Measurements from ENCODE around the gene MICAL1. TPM values are rescaled to one million over a fixed set of nuclear protein-coding genes. Genes with fewer than 3 reads are reported as not detected.

MICAL1 gene
- total and polyA plus RNA-seq, 2 of the 8 experiments (the other 6 are each of a cell fraction or from before 2014, with no cell fraction given), result 42.5 to 55.4 TPM

- no peak overlapping the region for H2BK20ac ChIP-seq (ENCODE audit: low read length)
- H2BK15ac ChIP-seq (ENCODE audit: low read length), result no peak overlapping the region
- no peak overlapping the region for H4K5ac ChIP-seq (ENCODE audit: insufficient read length, low read depth, low read length)
- no peak overlapping the region for H3K4ac ChIP-seq (replicated peaks; ENCODE audit: insufficient read length, low read depth, low read length)
- no peaks in the 10 kb centered on the region for H3K79me2 ChIP-seq (ENCODE audit: control insufficient read depth in 1 of 2, insufficient read depth in 2 of 2, low read length in 2 of 2)
- no peak overlapping the region for H2AK5ac ChIP-seq (ENCODE audit: low read depth, low read length)
- 80 to 81% methylated on average over 1 to 2 of the region's 2 CpGs for WGBS, 2 experiments (ENCODE audit: extremely low coverage in 1 of 2, insufficient coverage in 1 of 2, insufficient read length in 1 of 2, insufficient replicate concordance in 2 of 2, low coverage in 1 of 2, low lambda C conversion rate in 2 of 2, missing lambda C conversion rate in 1 of 2)
- H4K8ac ChIP-seq (ENCODE audit: extremely low read depth, insufficient read depth, low read length), result no peak overlapping the region
- no peak overlapping the region for H3K9ac ChIP-seq (replicated peaks in 1 of 4; ENCODE audit: extremely low read depth in 1 of 4, low read depth in 3 of 4, low read length in 3 of 4)
- no peak for FAIRE-seq
- no peaks in the 10 kb centered on the region for H3K36me3 ChIP-seq (ENCODE audit: control insufficient read depth in 2 of 4, insufficient read depth in 4 of 4, low read length in 3 of 4)
- no peak overlapping the region for H2AFZ ChIP-seq (ENCODE audit: low read length)
- no peak overlapping the region for H3K18ac ChIP-seq (ENCODE audit: extremely low read depth, low read length)
- ChIA-PET CTCF (ENCODE audit: partially characterized antibody) (interaction anchor here (1.0 to 1.3 kb wide), 2 partner anchors 11 to 29 kb away, joined by 3 read pairs; no protein-coding TSS in a partner anchor), POLR2A (ENCODE audit: partially characterized antibody) (no interaction called here)
- H2BK12ac ChIP-seq (ENCODE audit: low read depth, low read length), result no peak overlapping the region
- H3K9me3 ChIP-seq (ENCODE audit: insufficient read depth in 2 of 2, low read depth in 1 of 2, low read length in 1 of 2), result no peaks in the 10 kb centered on the region
- no peak overlapping the region for H4K91ac ChIP-seq (replicated peaks; ENCODE audit: insufficient read length, low read length)
- H3K79me1 ChIP-seq (ENCODE audit: low read depth, low read length), result no peaks in the 10 kb centered on the region
- no peak overlapping the region for H2BK5ac ChIP-seq (ENCODE audit: low read depth, low read length)
- H4K20me1 ChIP-seq (replicated peaks in 1 of 2; ENCODE audit: control insufficient read depth in 1 of 2, insufficient read depth in 2 of 2, low read length in 2 of 2), result no peaks in the 10 kb centered on the region
- no peak overlapping the region for H3K56ac ChIP-seq (replicated peaks; ENCODE audit: insufficient read length, low read depth, low read length)
- no peak overlapping the region for H3K14ac ChIP-seq (ENCODE audit: insufficient read length)
- no peaks in the 10 kb centered on the region for H3K4me1 ChIP-seq (replicated peaks in 1 of 4; ENCODE audit: control insufficient read depth in 3 of 4, insufficient read depth in 4 of 4, low read length in 3 of 4)
- no peak overlapping the region for H3K23ac ChIP-seq (ENCODE audit: insufficient read length)
- H3K4me2 ChIP-seq (ENCODE audit: insufficient read depth in 1 of 2, low read depth in 2 of 2, low read length in 2 of 2), result no peak overlapping the region
- H3K4me3 ChIP-seq (ENCODE audit: extremely low read depth in 1 of 4, insufficient read depth in 2 of 4, low read depth in 3 of 4, low read length in 4 of 4), result no peak overlapping the region
- DNase-seq (ENCODE audit: low read depth in 1 of 2, low spot score in 2 of 2), result no peak
- TF ChIP-seq SRF (IDR thresholded peaks at IDR 0.05; ENCODE audit: low read depth, low read length), result no peak
- TF ChIP-seq BCL11A (IDR thresholded peaks at IDR 0.05; ENCODE audit: low read depth in 2 of 2, low read length in 2 of 2), result no peak
- no peak for TF ChIP-seq NRF1 (IDR thresholded peaks at IDR 0.05; ENCODE audit: low read depth, low read length)
- no peak for TF ChIP-seq POLR2A (IDR thresholded peaks at IDR 0.05; ENCODE audit: control extremely low read depth in 1 of 2, low read depth in 2 of 2, low read length in 2 of 2)
- no peak for TF ChIP-seq TAF1 (IDR thresholded peaks at IDR 0.05; ENCODE audit: low read depth, low read length)
- TF ChIP-seq TEAD4 (IDR thresholded peaks at IDR 0.05; ENCODE audit: low read depth, low read length), result no peak
- no peak for TF ChIP-seq SIRT6 (IDR thresholded peaks at IDR 0.05; ENCODE audit: low read length)
- TF ChIP-seq ASH2L (IDR thresholded peaks at IDR 0.05; ENCODE audit: low read length), result no peak
- no peak for TF ChIP-seq CHD2 (IDR thresholded peaks at IDR 0.05; ENCODE audit: low read length)
- TF ChIP-seq EP300 (IDR thresholded peaks at IDR 0.05; ENCODE audit: borderline replicate concordance in 1 of 2, low read depth in 2 of 2, low read length in 2 of 2), result no peak
- TF ChIP-seq RNF2 (IDR thresholded peaks at IDR 0.05; ENCODE audit: borderline replicate concordance, low read depth, low read length, missing control alignments, poor library complexity, severe bottlenecking), result no peak
- no peak for TF ChIP-seq SIN3A (conservative IDR thresholded peaks at IDR 0.05 in 1 of 2, IDR thresholded peaks at IDR 0.05 in 1 of 2; ENCODE audit: low read depth in 1 of 2, low read length in 2 of 2)
- TF ChIP-seq BRCA1 (IDR thresholded peaks at IDR 0.05; ENCODE audit: low read depth, low read length), result no peak
- TF ChIP-seq SAP30 (IDR thresholded peaks at IDR 0.05; ENCODE audit: insufficient read depth, insufficient replicate concordance, low read length), result no peak
- no peaks in the 10 kb centered on the region for H3K23me2 ChIP-seq (ENCODE audit: low read depth, low read length)
- no peak overlapping the region for H3K27ac ChIP-seq (ENCODE audit: low read depth, low read length)
- no peaks in the 10 kb centered on the region for H3K27me3 ChIP-seq (replicated peaks in 1 of 4; ENCODE audit: control insufficient read depth in 3 of 4, extremely low read depth in 1 of 4, insufficient read depth in 3 of 4, low read length in 3 of 4)
- H2BK120ac ChIP-seq (replicated peaks; ENCODE audit: low read depth, low read length), result no peak overlapping the region
Measured at GRCh38 chr6:109424946-109425345, 30.6 kb downstream of the MICAL1 start.

All from H1 (cell line).